ENCODE measurements around the gene AVP. TPM values are rescaled to one million over a fixed set of nuclear protein-coding genes. Genes with fewer than 3 reads are reported as not detected.

AVP gene
- total and polyA plus RNA-seq, 2 of the 13 experiments (the other 11 are each of a cell fraction or from before 2014, with no cell fraction given) = 0.12 TPM; not detected in 1

DNA sequence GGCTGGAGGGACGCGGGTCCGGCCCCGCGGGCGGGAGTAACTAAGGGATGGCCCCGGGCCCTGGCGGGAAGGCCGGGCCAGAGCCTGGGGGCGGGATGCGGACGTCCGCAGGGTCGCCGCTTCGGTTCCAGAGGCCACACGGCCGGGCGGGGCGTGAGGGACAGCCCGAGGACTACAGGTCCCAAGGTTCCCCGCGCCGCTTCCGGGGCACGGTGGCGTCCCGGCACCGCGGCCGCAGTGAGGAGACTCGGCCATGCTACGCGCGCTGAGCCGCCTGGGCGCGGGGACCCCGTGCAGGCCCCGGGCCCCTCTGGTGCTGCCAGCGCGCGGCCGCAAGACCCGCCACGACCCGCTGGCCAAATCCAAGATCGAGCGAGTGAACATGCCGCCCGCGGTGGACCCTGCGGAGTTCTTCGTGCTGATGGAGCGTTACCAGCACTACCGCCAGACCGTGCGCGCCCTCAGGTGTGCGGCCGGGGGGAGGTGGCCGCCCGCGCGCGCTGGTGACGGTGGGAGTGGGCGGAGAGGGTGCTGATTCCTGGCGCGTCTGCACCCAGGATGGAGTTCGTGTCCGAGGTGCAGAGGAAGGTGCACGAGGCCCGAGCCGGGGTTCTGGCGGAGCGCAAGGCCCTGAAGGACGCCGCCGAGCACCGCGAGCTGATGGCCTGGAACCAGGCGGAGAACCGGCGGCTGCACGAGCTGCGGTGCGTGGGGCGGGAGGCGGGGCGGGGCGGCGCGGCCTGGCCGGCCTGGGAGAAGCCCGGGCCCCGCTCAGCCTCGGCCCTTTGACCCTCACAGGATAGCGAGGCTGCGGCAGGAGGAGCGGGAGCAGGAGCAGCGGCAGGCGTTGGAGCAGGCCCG lies 38.5 kb downstream of the AVP start, which contains the start of gene MRPS26 (continued):
- TF ChIP-seq, protein P1, sequence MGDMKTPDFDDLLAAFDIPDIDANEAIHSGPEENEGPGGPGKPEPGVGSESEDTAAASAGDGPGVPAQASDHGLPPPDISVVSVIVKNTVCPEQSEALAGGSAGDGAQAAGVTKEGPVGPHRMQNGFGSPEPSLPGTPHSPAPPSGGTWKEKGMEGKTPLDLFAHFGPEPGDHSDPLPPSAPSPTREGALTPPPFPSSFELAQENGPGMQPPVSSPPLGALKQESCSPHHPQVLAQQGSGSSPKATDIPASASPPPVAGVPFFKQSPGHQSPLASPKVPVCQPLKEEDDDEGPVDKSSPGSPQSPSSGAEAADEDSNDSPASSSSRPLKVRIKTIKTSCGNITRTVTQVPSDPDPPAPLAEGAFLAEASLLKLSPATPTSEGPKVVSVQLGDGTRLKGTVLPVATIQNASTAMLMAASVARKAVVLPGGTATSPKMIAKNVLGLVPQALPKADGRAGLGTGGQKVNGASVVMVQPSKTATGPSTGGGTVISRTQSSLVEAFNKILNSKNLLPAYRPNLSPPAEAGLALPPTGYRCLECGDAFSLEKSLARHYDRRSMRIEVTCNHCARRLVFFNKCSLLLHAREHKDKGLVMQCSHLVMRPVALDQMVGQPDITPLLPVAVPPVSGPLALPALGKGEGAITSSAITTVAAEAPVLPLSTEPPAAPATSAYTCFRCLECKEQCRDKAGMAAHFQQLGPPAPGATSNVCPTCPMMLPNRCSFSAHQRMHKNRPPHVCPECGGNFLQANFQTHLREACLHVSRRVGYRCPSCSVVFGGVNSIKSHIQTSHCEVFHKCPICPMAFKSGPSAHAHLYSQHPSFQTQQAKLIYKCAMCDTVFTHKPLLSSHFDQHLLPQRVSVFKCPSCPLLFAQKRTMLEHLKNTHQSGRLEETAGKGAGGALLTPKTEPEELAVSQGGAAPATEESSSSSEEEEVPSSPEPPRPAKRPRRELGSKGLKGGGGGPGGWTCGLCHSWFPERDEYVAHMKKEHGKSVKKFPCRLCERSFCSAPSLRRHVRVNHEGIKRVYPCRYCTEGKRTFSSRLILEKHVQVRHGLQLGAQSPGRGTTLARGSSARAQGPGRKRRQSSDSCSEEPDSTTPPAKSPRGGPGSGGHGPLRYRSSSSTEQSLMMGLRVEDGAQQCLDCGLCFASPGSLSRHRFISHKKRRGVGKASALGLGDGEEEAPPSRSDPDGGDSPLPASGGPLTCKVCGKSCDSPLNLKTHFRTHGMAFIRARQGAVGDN (CRISPR knock-in tag; IDR thresholded peaks at IDR 0.05) = peak; percentile 98
- no peak; the same call in none of the 2 replicates for TF ChIP-seq GPN1 (CRISPR knock-in tag; IDR thresholded peaks at IDR 0.05; ENCODE audit: borderline replicate concordance)
- TF ChIP-seq, protein P2, sequence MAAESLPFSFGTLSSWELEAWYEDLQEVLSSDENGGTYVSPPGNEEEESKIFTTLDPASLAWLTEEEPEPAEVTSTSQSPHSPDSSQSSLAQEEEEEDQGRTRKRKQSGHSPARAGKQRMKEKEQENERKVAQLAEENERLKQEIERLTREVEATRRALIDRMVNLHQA (CRISPR knock-in tag; IDR thresholded peaks at IDR 0.05) = no peak; the same call in 1 of the 2 replicates
- peak; percentile 100 for TF ChIP-seq ZSCAN31 (CRISPR knock-in tag; IDR thresholded peaks at IDR 0.05; ENCODE audit: low read depth)
- peak; percentile 86; the same call in 1 of the 2 replicates for TF ChIP-seq ZNF101 (CRISPR knock-in tag; IDR thresholded peaks at IDR 0.05; ENCODE audit: borderline replicate concordance, low read depth)
- peak; percentile 62 for TF ChIP-seq DNMT1 (CRISPR knock-in tag; IDR thresholded peaks at IDR 0.05)
- TF ChIP-seq, protein P3, sequence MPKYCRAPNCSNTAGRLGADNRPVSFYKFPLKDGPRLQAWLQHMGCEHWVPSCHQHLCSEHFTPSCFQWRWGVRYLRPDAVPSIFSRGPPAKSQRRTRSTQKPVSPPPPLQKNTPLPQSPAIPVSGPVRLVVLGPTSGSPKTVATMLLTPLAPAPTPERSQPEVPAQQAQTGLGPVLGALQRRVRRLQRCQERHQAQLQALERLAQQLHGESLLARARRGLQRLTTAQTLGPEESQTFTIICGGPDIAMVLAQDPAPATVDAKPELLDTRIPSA (CRISPR knock-in tag; IDR thresholded peaks at IDR 0.05; ENCODE audit: borderline replicate concordance) = peak; percentile 92
- TF ChIP-seq, protein P4, sequence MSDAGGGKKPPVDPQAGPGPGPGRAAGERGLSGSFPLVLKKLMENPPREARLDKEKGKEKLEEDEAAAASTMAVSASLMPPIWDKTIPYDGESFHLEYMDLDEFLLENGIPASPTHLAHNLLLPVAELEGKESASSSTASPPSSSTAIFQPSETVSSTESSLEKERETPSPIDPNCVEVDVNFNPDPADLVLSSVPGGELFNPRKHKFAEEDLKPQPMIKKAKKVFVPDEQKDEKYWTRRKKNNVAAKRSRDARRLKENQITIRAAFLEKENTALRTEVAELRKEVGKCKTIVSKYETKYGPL (CRISPR knock-in tag; IDR thresholded peaks at IDR 0.05) = peak; percentile 4; the same call in 1 of the 2 replicates
- TF ChIP-seq, protein P5, sequence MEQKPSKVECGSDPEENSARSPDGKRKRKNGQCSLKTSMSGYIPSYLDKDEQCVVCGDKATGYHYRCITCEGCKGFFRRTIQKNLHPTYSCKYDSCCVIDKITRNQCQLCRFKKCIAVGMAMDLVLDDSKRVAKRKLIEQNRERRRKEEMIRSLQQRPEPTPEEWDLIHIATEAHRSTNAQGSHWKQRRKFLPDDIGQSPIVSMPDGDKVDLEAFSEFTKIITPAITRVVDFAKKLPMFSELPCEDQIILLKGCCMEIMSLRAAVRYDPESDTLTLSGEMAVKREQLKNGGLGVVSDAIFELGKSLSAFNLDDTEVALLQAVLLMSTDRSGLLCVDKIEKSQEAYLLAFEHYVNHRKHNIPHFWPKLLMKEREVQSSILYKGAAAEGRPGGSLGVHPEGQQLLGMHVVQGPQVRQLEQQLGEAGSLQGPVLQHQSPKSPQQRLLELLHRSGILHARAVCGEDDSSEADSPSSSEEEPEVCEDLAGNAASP (CRISPR knock-in tag; IDR thresholded peaks at IDR 0.05; ENCODE audit: borderline replicate concordance) = no peak; the same call in 1 of the 2 replicates
- TF ChIP-seq, protein P6, sequence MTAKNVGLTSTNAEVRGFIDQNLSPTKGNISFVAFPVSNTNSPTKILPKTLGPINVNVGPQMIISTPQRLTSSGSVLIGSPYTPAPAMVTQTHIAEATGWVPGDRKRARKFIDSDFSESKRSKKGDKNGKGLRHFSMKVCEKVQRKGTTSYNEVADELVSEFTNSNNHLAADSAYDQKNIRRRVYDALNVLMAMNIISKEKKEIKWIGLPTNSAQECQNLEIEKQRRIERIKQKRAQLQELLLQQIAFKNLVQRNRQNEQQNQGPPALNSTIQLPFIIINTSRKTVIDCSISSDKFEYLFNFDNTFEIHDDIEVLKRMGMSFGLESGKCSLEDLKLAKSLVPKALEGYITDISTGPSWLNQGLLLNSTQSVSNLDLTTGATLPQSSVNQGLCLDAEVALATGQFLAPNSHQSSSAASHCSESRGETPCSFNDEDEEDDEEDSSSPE (CRISPR knock-in tag; IDR thresholded peaks at IDR 0.05) = peak; percentile 83
- TF ChIP-seq SALL1 (CRISPR knock-in tag; IDR thresholded peaks at IDR 0.05) = peak; percentile 82
- TF ChIP-seq KAT7 (CRISPR knock-in tag; IDR thresholded peaks at IDR 0.05; ENCODE audit: borderline replicate concordance) = peak; percentile 93
- peak; percentile 72; the same call in 1 of the 2 replicates for TF ChIP-seq KLF12 (CRISPR knock-in tag; IDR thresholded peaks at IDR 0.05; ENCODE audit: borderline replicate concordance)
- TF ChIP-seq SP2 (CRISPR knock-in tag; IDR thresholded peaks at IDR 0.05) = peak; percentile 44
- peak; percentile 95 for TF ChIP-seq REPIN1 (CRISPR knock-in tag; IDR thresholded peaks at IDR 0.05; ENCODE audit: borderline replicate concordance, low read depth)
- TF ChIP-seq ZNF136 (CRISPR knock-in tag; IDR thresholded peaks at IDR 0.05; ENCODE audit: low read depth) = peak; percentile 75; the same call in 1 of the 2 replicates
- TF ChIP-seq, protein P7, sequence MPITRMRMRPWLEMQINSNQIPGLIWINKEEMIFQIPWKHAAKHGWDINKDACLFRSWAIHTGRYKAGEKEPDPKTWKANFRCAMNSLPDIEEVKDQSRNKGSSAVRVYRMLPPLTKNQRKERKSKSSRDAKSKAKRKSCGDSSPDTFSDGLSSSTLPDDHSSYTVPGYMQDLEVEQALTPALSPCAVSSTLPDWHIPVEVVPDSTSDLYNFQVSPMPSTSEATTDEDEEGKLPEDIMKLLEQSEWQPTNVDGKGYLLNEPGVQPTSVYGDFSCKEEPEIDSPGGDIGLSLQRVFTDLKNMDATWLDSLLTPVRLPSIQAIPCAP (CRISPR knock-in tag; IDR thresholded peaks at IDR 0.05; ENCODE audit: low read depth) = peak; percentile 2; the same call in 1 of the 2 replicates
- TF ChIP-seq ZNF30 (CRISPR knock-in tag; IDR thresholded peaks at IDR 0.05) = peak; percentile 63; the same call in 1 of the 2 replicates

All from HepG2 (cell line).